Lower leg skin (tissue), 3 donors: ENCODE measurements around the gene ABLIM1.
A peak's percentile ranks its signal among the peaks of the same experiment; 100 is the strongest.

Source experiments
- CTCF ChIP-seq, 3 donors: fragments of 450-650 bp; IDR thresholded peaks; one replicate each; pipeline ENCODE4 v1.5.1; 2016; ENCODE audit warnings: antibody characterized with exemption in 3 of 3, mild to moderate bottlenecking in 3 of 3, moderate library complexity in 2 of 3
- POLR2A ChIP-seq, 2 donors: fragments of 450-650 bp; IDR thresholded peaks; one replicate each; pipeline ENCODE4 v1.6.1; 2016 to 2017; ENCODE audit warnings: antibody characterized with exemption in 2 of 2, mild to moderate bottlenecking in 1 of 2, moderate library complexity in 1 of 2

- TF ChIP-seq CTCF (IDR thresholded peaks at IDR 0.05) (peak in 2 of 3 donors; percentile 68 to 77), POLR2A (IDR thresholded peaks at IDR 0.05) (no peak)
These were observed 186.8 kb downstream of the ABLIM1 start for GRCh38 chr10:114470956-114471905.
